Right ventricle myocardium superior (tissue), 1 donor: ENCODE measurements around the gene SSUH2. TPM values are rescaled to one million over a fixed set of nuclear protein-coding genes. Genes with fewer than 3 reads are reported as not detected.

Experiments used
- ATAC-seq: fragments of 200-7000 bp; cut with Tn5 transposase; one replicate; pipeline ENCODE4 v1.9.1; 2020; ENCODE audit warnings: mild to moderate bottlenecking; ENCODE audit not compliant: poor library complexity
- DNase-seq: peaks from one replicate; pipeline ENCODE4 v3.0.0-alpha.2; 2020
- intact Hi-C: fragments of 100-400 bp; cut with DNase I; formaldehyde crosslinking; loops from one replicate; pipeline ENCODE4 v1.11.2; 2022
- total RNA-seq: library from RNA; stranded (reverse); fragmentation: NEBNext Ultra II Directional; extraction: Animal tissue kit (Norgen Biotek cat#: 25700); gene quantifications from one replicate; pipeline ENCODE4 v1.2.1, GENCODE V29; 2021
- donor health status: DM: no; HTN: yes; CAD: no; lungs with severe emphysema.

The SSUH2 gene
- total RNA-seq, 1 donor from 2014 or later, result 1.00 TPM

GRCh38 chr3:8625991-8626390 is 18.6 kb downstream of the SSUH2 start:
- DNase-seq, result no peak
- intact Hi-C loops, result no loop called here
- no peak for ATAC-seq

- ATAC-seq (no peak), DNase-seq (no peak)
- intact Hi-C loops, result loop anchor here (5.0 kb wide), 1 partner anchor 182 kb away; no protein-coding TSS in a partner anchor
Observed at GRCh38 chr3:8624612-8625011, 20.0 kb downstream of the SSUH2 start.

GRCh38 chr3:8623741-8624140 is 20.9 kb downstream of the SSUH2 start:
- no peak for DNase-seq
- no peak for ATAC-seq
- intact Hi-C loops, result loop anchor here (5.0 kb wide), 1 partner anchor 181 kb away; no protein-coding TSS in a partner anchor

- ATAC-seq (peak; percentile 91), DNase-seq (peak; percentile 82)
- intact Hi-C loops, result loop anchor here (5.0 kb wide), 1 partner anchor 181 kb away; no protein-coding TSS in a partner anchor
Observed at GRCh38 chr3:8622873-8623691, 21.5 kb downstream of the SSUH2 start.

GRCh38 chr3:8621872-8622271 is 22.7 kb downstream of the SSUH2 start:
- ATAC-seq, result no peak
- intact Hi-C loops, result loop anchor here (5.0 kb wide), 1 partner anchor 180 kb away; no protein-coding TSS in a partner anchor

GRCh38 chr3:8621141-8621540 is 23.5 kb downstream of the SSUH2 start:
- ATAC-seq (no peak), DNase-seq (no peak)
- intact Hi-C loops, result loop anchor here (5.0 kb wide), 1 partner anchor 179 kb away; no protein-coding TSS in a partner anchor

More at GRCh38 chr3:8621872-8622271, 22.7 kb downstream of the SSUH2 start:
- no peak for DNase-seq

GRCh38 chr3:8619548-8619947 is 25.1 kb downstream of the SSUH2 start:
- intact Hi-C loops, result no loop called here
- no peak for DNase-seq

GRCh38 chr3:8618950-8619349 is 25.6 kb downstream of the SSUH2 start:
- ATAC-seq, result no peak
- intact Hi-C loops, result no loop called here
- DNase-seq, result no peak

More at GRCh38 chr3:8619548-8619947, 25.1 kb downstream of the SSUH2 start:
- ATAC-seq, result no peak

- intact Hi-C loops, result no loop called here
- DNase-seq (no peak), ATAC-seq (no peak)
Observed at GRCh38 chr3:8617921-8618320, 26.7 kb downstream of the SSUH2 start.

- no peak for DNase-seq
- ATAC-seq, result no peak
- intact Hi-C loops, result no loop called here
Observed at GRCh38 chr3:8610951-8611350, 33.6 kb downstream of the SSUH2 start.

- ATAC-seq, result no peak
- DNase-seq, result no peak
- intact Hi-C loops, result no loop called here
Observed at GRCh38 chr3:8608791-8609467, 35.7 kb downstream of the SSUH2 start.

GRCh38 chr3:8608041-8608790 is 36.4 kb downstream of the SSUH2 start:
- no peak for DNase-seq
- no peak for ATAC-seq

GRCh38 chr3:8607234-8608040 is 37.2 kb downstream of the SSUH2 start:
- ATAC-seq, result peak; percentile 97

More at GRCh38 chr3:8608041-8608790, 36.4 kb downstream of the SSUH2 start:
- intact Hi-C loops, result no loop called here

GRCh38 chr3:8606701-8607231 is 37.8 kb downstream of the SSUH2 start:
- ATAC-seq (no peak), DNase-seq (no peak)
- intact Hi-C loops, result loop anchor here (1.0 kb wide), 1 partner anchor 164 kb away; no protein-coding TSS in a partner anchor

More at GRCh38 chr3:8607234-8608040, 37.2 kb downstream of the SSUH2 start:
- peak; percentile 81 for DNase-seq
- intact Hi-C loops, result loop anchor here (1.0 kb wide), 1 partner anchor 165 kb away; no protein-coding TSS in a partner anchor

GRCh38 chr3:8604988-8605387 is 39.6 kb downstream of the SSUH2 start:
- DNase-seq (no peak), ATAC-seq (no peak)
- intact Hi-C loops, result no loop called here

GRCh38 chr3:8604006-8604405 is 40.6 kb downstream of the SSUH2 start:
- no peak for DNase-seq
- ATAC-seq, result no peak
- intact Hi-C loops, result no loop called here

GRCh38 chr3:8603115-8603710 is 41.4 kb downstream of the SSUH2 start:
- intact Hi-C loops, result no loop called here
- DNase-seq, result peak; percentile 68
- ATAC-seq, result peak; percentile 68
